ENCODE measurements around the gene GPC6. TPM values are rescaled to one million over a fixed set of nuclear protein-coding genes. Genes with fewer than 3 reads are reported as not detected.

Gene GPC6
- total and polyA plus RNA-seq, 2 donors (not counting 3 experiments of a cell fraction or from before 2014, with no cell fraction given) = 0.01 TPM; not detected in 1

GRCh38 chr13:94172416-94172815, 945.8 kb downstream of the GPC6 start:
- TF ChIP-seq MAX (IDR thresholded peaks at IDR 0.05; ENCODE audit: insufficient read depth, insufficient read length) (no peak), EZH2 (IDR thresholded peaks at IDR 0.05; ENCODE audit: borderline replicate concordance, low read depth, low read length, severe bottlenecking) (no peak), JUN (IDR thresholded peaks at IDR 0.05; ENCODE audit: borderline replicate concordance, insufficient read depth, insufficient read length, low read depth) (no peak), FOS (IDR thresholded peaks at IDR 0.05; ENCODE audit: borderline replicate concordance, insufficient read depth, low read length) (no peak), GATA2 (IDR thresholded peaks at IDR 0.05; ENCODE audit: insufficient read depth, insufficient read length, low read depth, low read length) (no peak), POLR2AphosphoS5 (IDR thresholded peaks at IDR 0.05; ENCODE audit: insufficient read depth, low read depth, low read length) (no peak), POLR2A (IDR thresholded peaks at IDR 0.05; ENCODE audit: low read depth, low read length) (no peak), CTCF (IDR thresholded peaks at IDR 0.05; ENCODE audit: extremely low read depth in 1 of 2, insufficient read depth in 1 of 2, low read depth in 1 of 2, low read length in 2 of 2) (no peak), MYC (IDR thresholded peaks at IDR 0.05; ENCODE audit: low read depth, low read length) (no peak)
- dilution Hi-C loops (cut with MboI; ENCODE audit: extremely low pct_ligation_motif_present, low sequenced_read_pairs) (no loop called here), intact Hi-C loops (cut with micrococcal nuclease) (loop anchor here (10.0 kb wide), 1 partner anchor 192 kb away; no protein-coding TSS in a partner anchor)
- Histone ChIP-seq H3K9me1 (replicated peaks; ENCODE audit: control insufficient read depth, extremely low read depth, insufficient read depth, low read length) (no peaks in the 10 kb centered on the region), H3K9me3 (replicated peaks; ENCODE audit: control insufficient read depth, insufficient read depth, low read length) (peaks cover 2% of the 10 kb centered on the region), H3K4me2 (ENCODE audit: insufficient read depth, low read length) (no peak overlapping the region), H4K20me1 (replicated peaks; ENCODE audit: control insufficient read depth, extremely low read depth, insufficient read depth, low read length) (no peaks in the 10 kb centered on the region), H3K9ac (replicated peaks; ENCODE audit: extremely low read depth, insufficient read depth, low read length) (no peak overlapping the region), H2AFZ (ENCODE audit: low read depth, low read length) (no peak overlapping the region), H3K4me3 (replicated peaks in 1 of 3; ENCODE audit: insufficient read depth in 1 of 3, low read depth in 1 of 3, low read length in 3 of 3) (no peak overlapping the region), H3K27me3 (ENCODE audit: control insufficient read depth in 2 of 2, insufficient read depth in 2 of 2, low read length in 2 of 2) (no peaks in the 10 kb centered on the region), H3K4me1 (ENCODE audit: control insufficient read depth, extremely low read depth, insufficient read depth, low read length) (no peaks in the 10 kb centered on the region), H3K36me3 (ENCODE audit: control insufficient read depth in 2 of 2, extremely low read depth in 1 of 2, insufficient read depth in 2 of 2, low read length in 2 of 2) (no peaks in the 10 kb centered on the region), H3K27ac (ENCODE audit: insufficient read depth, low read depth, low read length) (no peak overlapping the region), H3K79me2 (ENCODE audit: control insufficient read depth, insufficient read depth, low read length) (no peaks in the 10 kb centered on the region)
- no peak for FAIRE-seq
- ChIA-PET POLR2A (no interaction called here), CTCF (no interaction called here)
- no TSS peak for BruUV-seq (replicated peaks)
- DNase-seq (ENCODE audit: low read depth, low spot score) = no peak

All from endothelial cell of umbilical vein (primary cell).